Stimulated activated naive B cell treated with anti-CD40 and anti-IgM and Interleukin-4, amounts not matched to agents 10 μg/mL and 1 μg/mL and 100 μg/mL, for 72 hours (primary cell): Measurements from ENCODE around the gene MKRN2.

Experiments
- ATAC-seq, 2 donors: fragments of 150-1000 bp; cut with Tn5 transposase; replicated peaks; 2 replicates each; pipeline ENCODE4 v1.10.0; 2021; ENCODE audit warnings: moderate library complexity in 1 of 2
- DNase-seq: peaks from one replicate; pipeline ENCODE4 v3.0.0; 2021
- H3K27ac Mint-ChIP-seq: one replicate; pipeline ENCODE4 v1.8.0; 2022; ENCODE audit warnings: mild to moderate bottlenecking, mixed read lengths
- H3K27me3 Mint-ChIP-seq, 2 donors: one replicate each; pipeline ENCODE4 v1.8.0; 2022; ENCODE audit warnings: mixed read lengths in 2 of 2
- H3K36me3 Mint-ChIP-seq, 2 donors: one replicate each; pipeline ENCODE4 v1.8.0; 2022; ENCODE audit warnings: mixed read lengths in 2 of 2, mild to moderate bottlenecking in 1 of 2
- H3K4me1 Mint-ChIP-seq, 2 donors: one replicate each; pipeline ENCODE4 v1.8.0; 2022; ENCODE audit warnings: mixed read lengths in 2 of 2, mild to moderate bottlenecking in 1 of 2
- H3K4me3 Mint-ChIP-seq, 2 donors: one replicate each; pipeline ENCODE4 v1.8.0; 2022; ENCODE audit warnings: mild to moderate bottlenecking in 2 of 2, mixed read lengths in 2 of 2, moderate library complexity in 1 of 2
- H3K9me3 Mint-ChIP-seq, 2 donors: one replicate each; pipeline ENCODE4 v1.8.0; 2022; ENCODE audit warnings: mixed read lengths in 2 of 2, mild to moderate bottlenecking in 1 of 2

The MKRN2 gene

GRCh38 chr3:12566976-12567375 is 10.1 kb downstream of the MKRN2 start:
- H3K9me3 Mint-ChIP-seq = peaks cover 4 to 5% of the 10 kb centered on the region in 2 donors
- no peak for DNase-seq
- no peaks in the 10 kb centered on the region for H3K27me3 Mint-ChIP-seq
- no peak overlapping the region for H3K27ac Mint-ChIP-seq
- H3K36me3 Mint-ChIP-seq = peaks cover 38 to 60% of the 10 kb centered on the region in 2 donors
- H3K4me3 Mint-ChIP-seq = no peak overlapping the region
- ATAC-seq = no peak
- peaks cover 9 to 14% of the 10 kb centered on the region in 2 donors for H3K4me1 Mint-ChIP-seq

- Mint-ChIP-seq H3K36me3 (peaks cover 49 to 72% of the 10 kb centered on the region in 2 donors), H3K4me3 (no peak overlapping the region), H3K4me1 (peaks cover 6 to 8% of the 10 kb centered on the region in 2 donors), H3K9me3 (peaks cover 4 to 5% of the 10 kb centered on the region in 2 donors), H3K27ac (no peak overlapping the region), H3K27me3 (no peaks in the 10 kb centered on the region)
- ATAC-seq (no peak), DNase-seq (no peak)
Measured at GRCh38 chr3:12568747-12569146, 11.9 kb downstream of the MKRN2 start.

- ATAC-seq (no peak), DNase-seq (no peak)
- no peak overlapping the region for H3K4me3 Mint-ChIP-seq
- H3K36me3 Mint-ChIP-seq = peaks cover 50 to 78% of the 10 kb centered on the region in 2 donors
- H3K4me1 Mint-ChIP-seq = peaks cover 3 to 8% of the 10 kb centered on the region in 2 donors
- peaks cover 4 to 5% of the 10 kb centered on the region in 2 donors for H3K9me3 Mint-ChIP-seq
- no peak overlapping the region for H3K27ac Mint-ChIP-seq
- no peaks in the 10 kb centered on the region for H3K27me3 Mint-ChIP-seq
Measured at GRCh38 chr3:12569836-12570235, 12.9 kb downstream of the MKRN2 start.

GRCh38 chr3:12571986-12572385 is 15.1 kb downstream of the MKRN2 start:
- Mint-ChIP-seq H3K9me3 (peaks cover 0 to 2% of the 10 kb centered on the region in 2 donors), H3K4me3 (no peak overlapping the region), H3K36me3 (peaks cover 49 to 79% of the 10 kb centered on the region in 2 donors), H3K27me3 (no peaks in the 10 kb centered on the region), H3K27ac (no peak overlapping the region), H3K4me1 (peaks cover 0 to 8% of the 10 kb centered on the region in 2 donors)
- no peak for ATAC-seq
- DNase-seq = no peak

DNA sequence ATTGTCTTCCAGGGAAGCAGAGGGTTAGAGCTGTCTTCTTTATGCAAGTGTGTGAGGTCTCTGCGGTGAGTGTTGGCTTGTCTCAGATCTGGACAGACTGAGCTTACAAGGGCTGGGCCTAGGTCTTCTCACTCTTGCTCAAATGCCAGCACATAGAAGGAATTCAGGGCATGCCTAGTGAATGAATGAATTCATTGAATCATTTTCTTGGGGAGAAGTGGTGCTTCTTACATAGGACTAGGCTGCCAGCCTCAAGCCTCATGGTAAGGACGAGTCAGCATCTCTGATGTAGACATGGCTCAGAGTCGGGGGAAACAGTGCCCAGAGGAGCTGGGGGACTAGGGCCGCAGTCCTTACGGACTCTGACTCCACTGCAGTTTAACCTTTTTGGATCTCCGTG is 17.2 kb downstream of the MKRN2 start:
- peaks cover 0 to 2% of the 10 kb centered on the region in 2 donors for H3K9me3 Mint-ChIP-seq
- H3K36me3 Mint-ChIP-seq = peaks cover 59 to 80% of the 10 kb centered on the region in 2 donors
- H3K27ac Mint-ChIP-seq = peak overlapping the region; percentile 22
- H3K4me3 Mint-ChIP-seq = no peak overlapping the region
- ATAC-seq (no peak), DNase-seq (no peak)
- peaks cover 0 to 7% of the 10 kb centered on the region in 2 donors for H3K4me1 Mint-ChIP-seq
- no peaks in the 10 kb centered on the region for H3K27me3 Mint-ChIP-seq

GRCh38 chr3:12574661-12575060 is 17.8 kb downstream of the MKRN2 start:
- DNase-seq (no peak), ATAC-seq (no peak)
- peaks cover 61 to 81% of the 10 kb centered on the region in 2 donors for H3K36me3 Mint-ChIP-seq
- peaks cover 0 to 2% of the 10 kb centered on the region in 2 donors for H3K9me3 Mint-ChIP-seq
- no peak overlapping the region for H3K27ac Mint-ChIP-seq
- peaks cover 4 to 12% of the 10 kb centered on the region in 2 donors for H3K4me1 Mint-ChIP-seq
- no peak overlapping the region for H3K4me3 Mint-ChIP-seq
- no peaks in the 10 kb centered on the region for H3K27me3 Mint-ChIP-seq

DNA sequence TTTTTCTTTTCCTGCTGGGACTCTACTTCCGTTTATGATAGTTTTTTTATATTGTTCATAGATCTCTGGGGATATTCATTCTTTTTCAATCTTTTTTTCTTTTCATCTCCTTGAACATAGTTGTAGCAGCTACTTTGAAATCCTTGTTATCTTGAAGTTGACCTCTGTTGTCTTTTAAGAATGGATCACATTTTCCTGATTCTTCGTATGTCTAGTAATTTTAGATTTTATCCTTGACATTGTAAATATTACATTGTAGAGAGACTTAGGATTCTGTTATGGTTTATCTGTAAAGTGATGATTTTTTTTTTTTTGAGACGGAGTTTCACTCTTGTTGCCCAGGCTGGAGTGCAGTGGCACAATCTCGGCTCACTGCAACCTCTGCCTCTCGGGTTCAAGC is 20.5 kb downstream of the MKRN2 start:
- Mint-ChIP-seq H3K27me3 (no peaks in the 10 kb centered on the region), H3K4me1 (peaks cover 6 to 15% of the 10 kb centered on the region in 2 donors), H3K4me3 (no peak overlapping the region), H3K36me3 (peaks cover 60 to 71% of the 10 kb centered on the region in 2 donors), H3K9me3 (peaks cover 0 to 2% of the 10 kb centered on the region in 2 donors), H3K27ac (no peak overlapping the region)
- DNase-seq = no peak
- ATAC-seq = no peak

DNA sequence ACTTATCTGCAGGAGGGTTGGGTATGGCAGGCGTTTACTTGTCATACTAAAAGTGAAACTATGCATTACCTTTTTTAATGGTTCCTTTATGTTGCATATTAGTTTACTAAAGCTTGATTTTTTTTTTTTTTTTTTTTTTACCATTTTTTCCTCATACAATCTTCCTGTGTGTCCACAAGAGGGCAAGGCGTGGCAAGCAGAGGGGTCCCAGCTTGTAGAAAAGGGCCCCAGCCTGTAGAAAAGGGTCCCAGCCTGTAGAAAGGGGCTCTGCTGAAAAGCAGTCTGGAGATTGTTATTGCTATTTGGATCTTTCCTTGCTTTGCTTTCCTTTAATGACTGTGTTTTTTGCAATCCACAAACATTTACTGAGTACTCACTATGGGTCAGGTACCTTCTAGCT is 21.9 kb downstream of the MKRN2 start:
- no peak for ATAC-seq

DNA sequence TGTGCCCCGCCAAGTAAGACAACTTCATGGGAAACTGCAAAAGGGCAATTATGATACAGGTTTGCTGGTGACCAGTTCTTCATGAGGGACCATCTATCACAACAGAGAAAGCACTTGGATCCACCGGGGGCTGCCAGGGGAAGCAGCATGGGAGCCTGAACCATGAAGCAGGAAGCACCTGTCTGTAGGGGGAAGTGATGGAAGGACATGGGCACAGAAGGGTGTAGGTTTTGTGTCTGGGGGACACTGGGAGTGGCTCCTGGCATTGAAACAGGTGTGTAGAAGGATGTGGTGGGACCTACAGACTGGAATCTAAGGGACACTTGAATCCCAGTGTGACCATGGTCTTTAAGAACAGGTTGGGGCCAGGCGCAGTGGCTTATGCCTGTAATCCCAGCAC is 22.6 kb downstream of the MKRN2 start:
- H3K27me3 Mint-ChIP-seq = no peaks in the 10 kb centered on the region
- H3K36me3 Mint-ChIP-seq = peaks cover 55 to 69% of the 10 kb centered on the region in 2 donors
- DNase-seq = no peak
- peaks cover 0 to 2% of the 10 kb centered on the region in 2 donors for H3K9me3 Mint-ChIP-seq
- H3K4me3 Mint-ChIP-seq = no peak overlapping the region
- peaks cover 6 to 15% of the 10 kb centered on the region in 2 donors for H3K4me1 Mint-ChIP-seq
- ATAC-seq = no peak
- peak overlapping the region; percentile 80 for H3K27ac Mint-ChIP-seq

More for the DNA sequence above, 21.9 kb downstream of the MKRN2 start:
- no peak overlapping the region for H3K27ac Mint-ChIP-seq
- H3K36me3 Mint-ChIP-seq = peaks cover 54 to 70% of the 10 kb centered on the region in 2 donors
- no peaks in the 10 kb centered on the region for H3K27me3 Mint-ChIP-seq
- peaks cover 0 to 2% of the 10 kb centered on the region in 2 donors for H3K9me3 Mint-ChIP-seq
- no peak overlapping the region for H3K4me3 Mint-ChIP-seq
- DNase-seq = no peak
- H3K4me1 Mint-ChIP-seq = peaks cover 6 to 15% of the 10 kb centered on the region in 2 donors

- no peak for DNase-seq
- H3K4me3 Mint-ChIP-seq = no peak overlapping the region
- peaks cover 6 to 15% of the 10 kb centered on the region in 2 donors for H3K4me1 Mint-ChIP-seq
- no peaks in the 10 kb centered on the region for H3K27me3 Mint-ChIP-seq
- peaks cover 0 to 2% of the 10 kb centered on the region in 2 donors for H3K9me3 Mint-ChIP-seq
- H3K36me3 Mint-ChIP-seq = peaks cover 60 to 69% of the 10 kb centered on the region in 2 donors
- peak overlapping the region; percentile 80 for H3K27ac Mint-ChIP-seq
- no peak for ATAC-seq
Measured at GRCh38 chr3:12579905-12580304, 23.0 kb downstream of the MKRN2 start.

DNA sequence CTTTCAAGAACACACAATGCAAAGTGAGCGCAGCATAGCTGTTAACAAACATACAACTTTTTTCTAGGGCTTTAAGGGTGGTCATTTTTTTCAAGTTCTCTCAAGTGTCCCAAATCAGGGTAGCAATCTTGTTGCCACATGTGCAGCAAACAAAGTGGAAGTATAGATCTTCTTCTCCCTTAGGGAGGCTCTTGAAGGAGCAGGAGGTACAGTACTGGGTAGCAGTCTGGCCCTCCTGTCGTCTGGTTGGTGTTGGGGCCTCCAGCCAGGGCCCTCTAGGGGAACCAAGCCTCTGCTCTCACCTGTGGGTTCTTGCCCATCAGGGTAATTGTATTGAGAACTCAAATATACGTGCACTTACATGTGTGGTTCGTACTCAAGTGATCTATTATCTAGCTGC is 25.8 kb downstream of the MKRN2 start:
- H3K27me3 Mint-ChIP-seq = no peaks in the 10 kb centered on the region
- H3K27ac Mint-ChIP-seq = no peak overlapping the region
- no peak for DNase-seq
- ATAC-seq = no peak
- H3K36me3 Mint-ChIP-seq = peaks cover 47 to 58% of the 10 kb centered on the region in 2 donors
- no peaks in the 10 kb centered on the region for H3K9me3 Mint-ChIP-seq
- H3K4me3 Mint-ChIP-seq = no peak overlapping the region
- H3K4me1 Mint-ChIP-seq = peaks cover 10 to 21% of the 10 kb centered on the region in 2 donors

GRCh38 chr3:12583280-12583679 is 26.4 kb downstream of the MKRN2 start:
- no peak for DNase-seq
- peaks cover 46 to 57% of the 10 kb centered on the region in 2 donors for H3K36me3 Mint-ChIP-seq

DNA sequence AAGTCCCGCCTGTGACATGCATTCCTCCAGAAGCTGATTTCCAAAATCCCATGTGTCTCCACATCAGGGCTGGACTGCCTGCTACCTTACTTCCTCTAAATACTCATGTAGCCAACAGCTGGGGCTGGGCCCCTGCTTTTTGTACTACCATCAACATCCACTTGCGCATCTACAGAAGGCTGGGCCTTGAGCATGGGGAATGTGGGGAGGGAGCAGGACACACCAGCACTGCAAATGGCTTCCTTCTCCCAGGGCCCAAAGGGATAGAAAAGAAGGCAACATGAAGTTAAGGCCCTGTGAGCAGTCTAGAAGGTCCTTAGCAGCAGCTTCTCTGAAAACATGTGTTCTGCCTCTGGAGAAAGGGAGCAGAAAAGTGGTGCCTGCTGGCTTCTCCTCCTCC is 27.2 kb downstream of the MKRN2 start:
- DNase-seq = no peak
- H3K36me3 Mint-ChIP-seq = peaks cover 48 to 55% of the 10 kb centered on the region in 2 donors
- H3K9me3 Mint-ChIP-seq = no peaks in the 10 kb centered on the region
- H3K4me1 Mint-ChIP-seq = peaks cover 10 to 15% of the 10 kb centered on the region in 2 donors
- H3K27ac Mint-ChIP-seq = peak overlapping the region; percentile 33
- no peak overlapping the region for H3K4me3 Mint-ChIP-seq
- ATAC-seq = no peak
- H3K27me3 Mint-ChIP-seq = no peaks in the 10 kb centered on the region

More at GRCh38 chr3:12583280-12583679, 26.4 kb downstream of the MKRN2 start:
- Mint-ChIP-seq H3K27me3 (no peaks in the 10 kb centered on the region), H3K4me1 (peaks cover 10 to 21% of the 10 kb centered on the region in 2 donors), H3K27ac (no peak overlapping the region), H3K4me3 (no peak overlapping the region), H3K9me3 (no peaks in the 10 kb centered on the region)
- ATAC-seq = no peak

GRCh38 chr3:12585181-12585580 is 28.3 kb downstream of the MKRN2 start:
- Mint-ChIP-seq H3K36me3 (peaks cover 42 to 51% of the 10 kb centered on the region in 2 donors), H3K27ac (peak overlapping the region; percentile 25)
- ATAC-seq = no peak

GRCh38 chr3:12585970-12586369 is 29.1 kb downstream of the MKRN2 start:
- no peaks in the 10 kb centered on the region for H3K9me3 Mint-ChIP-seq
- H3K4me1 Mint-ChIP-seq = peaks cover 9 to 16% of the 10 kb centered on the region in 2 donors
- DNase-seq (no peak), ATAC-seq (peak; percentile 61 to 66)
- peaks cover 41 to 49% of the 10 kb centered on the region in 2 donors for H3K36me3 Mint-ChIP-seq
- peak overlapping the region; percentile 78 for H3K27ac Mint-ChIP-seq
- H3K4me3 Mint-ChIP-seq = no peak overlapping the region
- H3K27me3 Mint-ChIP-seq = no peaks in the 10 kb centered on the region

More at GRCh38 chr3:12585181-12585580, 28.3 kb downstream of the MKRN2 start:
- Mint-ChIP-seq H3K4me3 (no peak overlapping the region), H3K27me3 (no peaks in the 10 kb centered on the region), H3K4me1 (peaks cover 5 to 8% of the 10 kb centered on the region in 2 donors), H3K9me3 (no peaks in the 10 kb centered on the region)
- DNase-seq = no peak
